HepG2 (cell line): ENCODE measurements around the gene EPN3. TPM values are rescaled to one million over a fixed set of nuclear protein-coding genes. Genes with fewer than 3 reads are reported as not detected.

Experiments used
- EEA1 ChIP-seq: sonication (generic); formaldehyde crosslinking; IDR thresholded peaks from 2 replicates; pipeline ENCODE4 v1.5.1; 2020; ENCODE audit warnings: mild to moderate bottlenecking, missing genetic modification reagents, borderline replicate concordance
- FOXK1 ChIP-seq: sonication (generic); formaldehyde crosslinking; IDR thresholded peaks from 2 replicates; pipeline ENCODE4 v1.4.0; 2020; ENCODE audit warnings: low read depth, missing genetic modification reagents, borderline replicate concordance
- GLI4 ChIP-seq: sonication (generic); formaldehyde crosslinking; IDR thresholded peaks from 2 replicates; pipeline ENCODE4 v1.5.1; 2020; ENCODE audit warnings: missing genetic modification reagents, mild to moderate bottlenecking, moderate library complexity, borderline replicate concordance
- MATR3 ChIP-seq: sonication (generic); formaldehyde crosslinking; IDR thresholded peaks from 2 replicates; pipeline ENCODE4 v1.4.0; 2020; ENCODE audit warnings: missing genetic modification reagents
- MEF2D ChIP-seq: sonication (generic); formaldehyde crosslinking; IDR thresholded peaks from 2 replicates; pipeline ENCODE4 v1.5.1; 2020; ENCODE audit warnings: mild to moderate bottlenecking, missing genetic modification reagents
- MEIS2 ChIP-seq: sonication (generic); formaldehyde crosslinking; IDR thresholded peaks from 2 replicates; pipeline ENCODE4 v1.9.0; 2021; ENCODE audit warnings: mild to moderate bottlenecking, missing genetic modification reagents
- MIER3 ChIP-seq: IDR thresholded peaks from 2 replicates; pipeline ENCODE4 v1.6.1; 2016; ENCODE audit warnings: missing compliant biosample characterization, borderline replicate concordance
- MYNN ChIP-seq: sonication (generic); formaldehyde crosslinking; IDR thresholded peaks from 2 replicates; pipeline ENCODE4 v1.4.0; 2020; ENCODE audit warnings: mild to moderate bottlenecking, low read depth, missing genetic modification reagents
- NFKB2 ChIP-seq: sonication (generic); formaldehyde crosslinking; IDR thresholded peaks from 2 replicates; pipeline ENCODE4 v1.4.0; 2020; ENCODE audit warnings: missing genetic modification reagents, borderline replicate concordance
- NR0B2 ChIP-seq: sonication (generic); formaldehyde crosslinking; IDR thresholded peaks from 2 replicates; pipeline ENCODE4 v1.4.0; 2020; ENCODE audit warnings: mild to moderate bottlenecking, missing genetic modification reagents
- NR2F6 ChIP-seq, 2 experiments: IDR thresholded peaks; 2 replicates each; pipeline ENCODE4 v1.6.1; 2016; ENCODE audit warnings: antibody characterized with exemption in 1 of 2, mild to moderate bottlenecking in 1 of 2
- SRSF1 ChIP-seq: fragments of 200-400 bp; formaldehyde crosslinking; optimal IDR thresholded peaks from 2 replicates; pipeline ENCODE3; 2017; ENCODE audit warnings: mild to moderate bottlenecking, low read depth, low read length, moderate library complexity
- TEAD2 ChIP-seq: sonication (generic); formaldehyde crosslinking; IDR thresholded peaks from 2 replicates; pipeline ENCODE4 v1.9.0; 2021; ENCODE audit warnings: missing genetic modification reagents
- UBTF ChIP-seq: sonication (generic); formaldehyde crosslinking; IDR thresholded peaks from 2 replicates; pipeline ENCODE4 v1.4.0; 2020; ENCODE audit warnings: mild to moderate bottlenecking, missing genetic modification reagents
- ZBTB37 ChIP-seq: sonication (generic); formaldehyde crosslinking; IDR thresholded peaks from 2 replicates; pipeline ENCODE4 v1.4.0; 2020; ENCODE audit warnings: mild to moderate bottlenecking, missing genetic modification reagents
- ZNF550 ChIP-seq: sonication (generic); formaldehyde crosslinking; IDR thresholded peaks from 2 replicates; pipeline ENCODE4 v1.4.0; 2020; ENCODE audit warnings: mild to moderate bottlenecking, missing genetic modification reagents, borderline replicate concordance
- ZNF574 ChIP-seq: sonication (generic); formaldehyde crosslinking; IDR thresholded peaks from 2 replicates; pipeline ENCODE4 v1.4.0; 2020; ENCODE audit warnings: missing genetic modification reagents
- ZNF75D ChIP-seq: sonication (generic); formaldehyde crosslinking; IDR thresholded peaks from 2 replicates; pipeline ENCODE4 v1.8.1; 2023; ENCODE audit warnings: missing genetic modification reagents, mild to moderate bottlenecking, borderline replicate concordance
- polyA plus RNA-seq, 8 experiments: library from polyadenylated mRNA; depleted of rRNA in 3 of 8; stranded (reverse) in 7 of 8; unstranded in 1 of 8; fragments of >200 nt; fragmentation: Illumina TruSeq in 4 of 8; extraction: Trizol in 4 of 8; gene quantifications; 2 replicates each; pipeline versions ENCODE4 v1.2.1 to v1.2.3, GENCODE V29; 2011 to 2016; ENCODE audit warnings: low read depth in 4 of 8, missing spikeins in 1 of 8, mixed read lengths in 1 of 8; ENCODE audit not compliant: insufficient read depth in 1 of 8
- total RNA-seq, 5 experiments: library from RNA; depleted of rRNA; stranded (reverse); fragments of >200 nt; fragmentation: Illumina TruSeq; extraction: Trizol; gene quantifications; 2 replicates each; pipeline ENCODE4 v1.2.3, GENCODE V29; 2016; ENCODE audit warnings: low read depth in 1 of 5

The EPN3 gene
- total and polyA plus RNA-seq, 2 of the 13 experiments (the other 11 are each of a cell fraction or from before 2014, with no cell fraction given): 0.11 to 0.95 TPM

- TF ChIP-seq ZNF574 (CRISPR knock-in tag) (peak; percentile 48), NR2F6 (IDR thresholded peaks at IDR 0.05) (peak; percentile 46; the same call in 1 of the 2 replicates), NR2F6 (CRISPR knock-in tag; IDR thresholded peaks at IDR 0.05) (0 out of 2 replicates have a peak, but pooled peaks have one; percentile 54), NR0B2 (CRISPR knock-in tag) (no peak), MATR3 (no peak), MEF2D (CRISPR knock-in tag) (no peak), GLI4 (CRISPR knock-in tag) (0 out of 2 replicates have a peak, but pooled peaks have one; percentile 27), ZNF75D (CRISPR knock-in tag) (no peak), UBTF (CRISPR knock-in tag) (peak; percentile 72; the same call in 1 of the 2 replicates), NFKB2 (CRISPR knock-in tag) (no peak), EEA1 (CRISPR knock-in tag) (0 out of 2 replicates have a peak, but pooled peaks have one; percentile 74), FOXK1 (CRISPR knock-in tag) (no peak), MEIS2 (no peak), MYNN (CRISPR knock-in tag) (no peak), ZNF550 (CRISPR knock-in tag) (no peak; the same call in 1 of the 2 replicates), TEAD2 (no peak), MIER3 (CRISPR knock-in tag) (no peak), SRSF1 (no peak), ZBTB37 (no peak)
Observed at GRCh38 chr17:50538549-50539410, 6.2 kb downstream of the EPN3 start (continued).
